ENCODE data around the gene S1PR1.

Gene S1PR1

DNA sequence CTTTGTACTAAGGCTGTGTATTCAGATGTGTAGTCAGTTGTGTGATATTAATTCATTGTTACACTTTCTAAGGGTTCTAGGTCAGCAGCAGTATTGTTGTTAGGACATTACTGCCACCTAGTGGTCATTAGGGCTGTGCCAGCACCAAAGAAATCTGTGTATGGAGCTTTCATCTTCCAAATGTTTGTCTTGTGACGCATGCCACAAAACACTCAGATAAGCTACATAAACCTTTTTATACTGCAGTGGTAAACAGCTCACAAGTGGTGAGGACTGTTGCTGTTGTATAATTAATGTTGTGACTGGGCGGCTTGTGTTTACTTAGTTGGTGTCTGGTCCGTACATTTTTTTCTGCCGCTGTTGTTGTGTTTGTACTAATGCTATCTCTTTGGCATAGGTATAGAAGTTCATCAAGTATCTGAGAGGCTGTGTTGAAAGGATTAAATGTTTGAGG, 51.7 kb downstream of the S1PR1 start:
- in situ Hi-C loops (cut with HindIII; ENCODE audit: low pct_ligation_motif_present, low sequenced_read_pairs), result loop anchor here (25.0 kb wide), 1 partner anchor 376 kb away; no protein-coding TSS in a partner anchor
- no peaks in the 10 kb centered on the region for H3K36me3 ChIP-seq (replicated peaks)
- no peak overlapping the region for H3K4me3 ChIP-seq (ENCODE audit: low read depth, low read length)
- peak; percentile 95 for DNase-seq
- H3K27ac ChIP-seq, result no peak overlapping the region
- TF ChIP-seq, protein P1, sequence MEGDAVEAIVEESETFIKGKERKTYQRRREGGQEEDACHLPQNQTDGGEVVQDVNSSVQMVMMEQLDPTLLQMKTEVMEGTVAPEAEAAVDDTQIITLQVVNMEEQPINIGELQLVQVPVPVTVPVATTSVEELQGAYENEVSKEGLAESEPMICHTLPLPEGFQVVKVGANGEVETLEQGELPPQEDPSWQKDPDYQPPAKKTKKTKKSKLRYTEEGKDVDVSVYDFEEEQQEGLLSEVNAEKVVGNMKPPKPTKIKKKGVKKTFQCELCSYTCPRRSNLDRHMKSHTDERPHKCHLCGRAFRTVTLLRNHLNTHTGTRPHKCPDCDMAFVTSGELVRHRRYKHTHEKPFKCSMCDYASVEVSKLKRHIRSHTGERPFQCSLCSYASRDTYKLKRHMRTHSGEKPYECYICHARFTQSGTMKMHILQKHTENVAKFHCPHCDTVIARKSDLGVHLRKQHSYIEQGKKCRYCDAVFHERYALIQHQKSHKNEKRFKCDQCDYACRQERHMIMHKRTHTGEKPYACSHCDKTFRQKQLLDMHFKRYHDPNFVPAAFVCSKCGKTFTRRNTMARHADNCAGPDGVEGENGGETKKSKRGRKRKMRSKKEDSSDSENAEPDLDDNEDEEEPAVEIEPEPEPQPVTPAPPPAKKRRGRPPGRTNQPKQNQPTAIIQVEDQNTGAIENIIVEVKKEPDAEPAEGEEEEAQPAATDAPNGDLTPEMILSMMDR (IDR thresholded peaks at IDR 0.05; ENCODE audit: low read depth, low read length, missing control alignments), result peak; percentile 87
- H3K27me3 ChIP-seq (replicated peaks), result no peaks in the 10 kb centered on the region

DNA sequence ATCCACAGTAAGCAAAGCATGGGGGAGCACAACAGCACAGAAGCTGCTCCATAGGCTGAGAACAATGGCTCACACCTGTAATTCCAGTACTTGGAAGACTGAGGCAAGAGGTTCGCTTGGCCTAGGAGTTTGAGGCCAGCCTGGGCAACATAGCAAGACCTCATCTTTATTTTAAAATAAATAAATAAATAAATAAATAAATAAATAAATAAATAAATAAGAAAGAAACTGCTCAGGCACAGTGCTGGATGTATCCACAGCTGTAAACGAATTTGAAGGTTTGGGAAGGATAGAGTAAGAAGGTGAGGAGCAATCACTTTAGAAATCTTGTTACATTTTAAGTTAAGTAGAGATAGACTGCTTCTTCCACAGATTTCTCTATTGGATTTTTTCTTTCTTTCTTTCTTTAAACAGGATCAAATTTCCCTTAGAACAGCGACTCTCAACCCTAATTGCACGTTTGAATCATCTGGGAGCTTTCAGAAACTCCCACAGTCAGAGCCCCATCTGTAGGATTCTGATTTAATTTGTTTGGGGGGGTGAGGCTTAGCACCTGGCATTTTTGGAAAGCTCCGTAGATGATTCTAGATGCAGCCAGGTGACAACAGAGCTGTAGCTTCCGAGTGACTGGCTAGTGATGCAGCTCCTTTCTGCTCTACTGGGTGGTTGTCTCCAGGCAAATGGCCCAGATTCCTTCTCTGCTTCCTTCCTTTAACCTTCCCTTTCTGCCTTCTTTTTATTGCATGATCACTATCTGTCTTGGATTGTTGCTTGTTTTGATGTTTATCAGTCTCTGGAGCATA, 53.5 kb downstream of the S1PR1 start:
- Histone ChIP-seq H3K27ac (no peak overlapping the region), H3K4me3 (ENCODE audit: low read depth, low read length) (no peak overlapping the region), H3K36me3 (replicated peaks) (no peaks in the 10 kb centered on the region), H3K27me3 (replicated peaks) (no peaks in the 10 kb centered on the region)
- DNase-seq, result no peak
- in situ Hi-C loops (cut with HindIII; ENCODE audit: low pct_ligation_motif_present, low sequenced_read_pairs), result loop anchor here (25.0 kb wide), 1 partner anchor 378 kb away; no protein-coding TSS in a partner anchor
- TF ChIP-seq, protein P1 (IDR thresholded peaks at IDR 0.05; ENCODE audit: low read depth, low read length, missing control alignments), result no peak

Data from brain microvascular endothelial cell (primary cell).